HG03442 (cell line): ENCODE results near the gene MAP2K3.

ENCODE experiments used
- ATAC-seq: cut with Tn5 transposase; IDR thresholded peaks from one replicate; pipeline ENCODE4 v1.9.1; 2021; ENCODE audit warnings: mild to moderate bottlenecking, moderate library complexity; ENCODE audit not compliant: unreplicated experiment

The MAP2K3 gene

DNA sequence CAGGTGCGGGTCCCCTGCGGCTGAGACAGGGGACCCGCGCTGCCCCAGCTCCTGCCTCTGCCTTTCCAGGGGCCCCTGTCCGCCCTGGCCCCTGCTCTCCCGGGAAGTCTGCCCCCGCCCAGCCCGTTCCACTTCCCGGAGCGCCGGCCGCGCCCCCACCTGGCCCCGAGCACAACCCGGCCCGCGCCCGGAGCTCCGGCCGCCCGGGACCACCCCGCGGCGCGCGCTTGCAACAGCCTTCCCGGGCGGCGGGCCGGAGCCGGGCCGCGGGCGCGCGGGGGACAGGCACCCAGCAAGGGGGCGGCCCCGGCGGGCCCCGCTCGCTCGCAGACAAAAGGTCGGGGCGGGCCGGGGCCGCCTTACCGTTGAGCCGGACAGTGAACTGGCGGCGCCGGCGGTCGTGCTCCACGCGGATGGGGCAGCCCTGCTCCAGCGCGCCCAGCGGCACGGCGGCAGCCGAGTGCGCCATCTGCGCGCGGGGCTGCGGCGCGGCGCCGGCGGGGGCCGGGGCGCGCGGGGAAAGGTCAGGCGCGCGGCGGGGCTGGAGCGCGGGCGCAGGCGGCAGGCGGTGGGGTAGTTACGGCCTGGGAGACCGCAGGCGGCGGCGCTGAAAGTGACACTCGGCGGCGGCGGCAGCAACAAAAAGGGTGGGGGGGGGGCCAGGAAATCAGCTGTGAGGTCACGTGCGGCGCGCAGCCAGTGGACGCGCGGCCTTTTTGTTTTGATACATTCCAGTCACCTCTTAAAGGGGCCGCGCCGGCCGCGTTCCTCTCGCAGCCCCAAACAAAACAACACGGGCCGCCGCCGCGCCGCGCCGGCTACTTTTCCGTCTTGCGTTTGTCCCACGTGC, 31.5 kb upstream of the MAP2K3 start, which contains the start of gene NATD1:
Gene NATD1, minus strand, starts transcription at position 615 of the 850 bp plus-strand sequence. Its CDS starts 146 bp downstream, at position 469.
- ATAC-seq: peak; percentile 61

DNA sequence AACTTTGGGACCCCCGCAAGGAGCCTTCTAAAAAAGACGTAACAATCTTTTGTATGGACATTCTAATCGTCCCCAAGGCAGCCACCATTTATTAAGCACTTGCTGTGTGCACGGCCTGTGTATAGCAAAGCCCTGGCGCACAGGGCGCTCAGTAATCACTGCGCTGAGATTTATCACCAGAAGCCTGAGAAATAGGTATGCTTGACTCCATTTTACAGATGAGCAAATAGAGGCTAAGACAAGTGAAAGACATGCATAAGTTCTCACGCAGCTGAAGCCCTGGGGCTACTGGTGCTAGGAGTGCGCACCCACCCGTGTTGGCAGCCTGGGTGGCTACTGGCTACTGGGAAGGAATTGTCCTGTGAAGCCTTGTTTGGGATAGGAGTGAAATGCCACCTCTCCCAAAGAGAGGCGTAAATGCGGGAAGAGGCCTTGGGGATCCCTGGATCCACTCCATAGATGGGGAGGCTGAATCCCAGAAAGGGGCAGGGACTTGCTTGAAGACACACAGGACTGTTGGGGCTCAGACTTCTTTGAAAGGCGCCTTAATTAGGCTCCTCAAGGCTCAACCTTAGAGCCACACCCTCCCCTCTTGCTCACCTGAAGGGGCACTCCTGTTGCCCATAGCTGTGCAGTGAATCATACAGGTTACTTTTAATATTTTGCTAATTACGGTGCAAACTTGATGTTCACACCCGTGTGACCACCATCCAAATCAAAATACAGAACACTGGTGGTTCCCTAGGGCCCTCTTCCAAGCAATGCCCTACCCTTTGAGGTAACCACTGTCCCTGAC, 30.7 kb upstream of the MAP2K3 start:
- ATAC-seq: no peak

- no peak for ATAC-seq
Observed at GRCh38 chr17:21258593-21258992, 25.9 kb upstream of the MAP2K3 start.

DNA sequence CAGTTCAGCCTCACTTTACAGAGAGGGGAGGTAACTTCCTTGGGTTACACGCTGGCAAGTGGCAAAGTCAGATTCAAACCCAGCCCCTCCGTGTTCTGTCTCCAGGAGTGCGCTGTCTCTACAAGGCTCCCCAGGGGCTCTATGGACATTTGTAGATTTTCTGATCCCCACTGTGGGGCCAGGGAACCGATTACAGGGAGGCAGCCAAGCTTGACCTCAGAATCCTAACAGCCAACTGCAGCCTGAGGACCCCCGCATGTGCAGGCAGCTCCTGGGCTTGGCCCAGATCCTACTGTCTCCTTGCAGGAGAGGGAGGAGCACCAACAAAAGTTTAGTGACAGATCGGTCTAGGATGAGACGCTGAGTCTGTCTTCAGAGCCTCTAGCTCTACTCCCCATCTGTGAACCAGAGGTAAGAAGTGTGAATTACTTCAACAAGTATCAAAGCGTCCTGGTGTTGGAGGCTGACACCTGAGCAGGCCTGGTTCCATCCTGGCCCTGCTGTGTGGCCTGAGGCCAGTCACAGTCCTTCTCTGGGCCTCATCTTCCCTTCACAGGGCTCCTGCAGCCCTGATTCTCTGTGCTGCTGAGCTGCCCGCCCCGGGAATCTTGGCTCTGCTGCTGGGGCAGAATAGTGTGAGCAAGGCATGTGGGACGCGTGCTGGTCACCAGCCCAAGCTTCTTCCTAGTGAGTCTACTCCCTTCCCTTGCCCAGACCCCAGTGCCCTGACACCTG, 22.1 kb upstream of the MAP2K3 start:
- no peak for ATAC-seq

GRCh38 chr17:21263376-21263775, 21.1 kb upstream of the MAP2K3 start:
- no peak for ATAC-seq

GRCh38 chr17:21268596-21269188, 15.8 kb upstream of the MAP2K3 start:
- no peak for ATAC-seq

- no peak for ATAC-seq
Observed at GRCh38 chr17:21269394-21269793, 15.1 kb upstream of the MAP2K3 start.

- ATAC-seq: no peak
Observed at GRCh38 chr17:21271454-21272183, 12.9 kb upstream of the MAP2K3 start.

DNA sequence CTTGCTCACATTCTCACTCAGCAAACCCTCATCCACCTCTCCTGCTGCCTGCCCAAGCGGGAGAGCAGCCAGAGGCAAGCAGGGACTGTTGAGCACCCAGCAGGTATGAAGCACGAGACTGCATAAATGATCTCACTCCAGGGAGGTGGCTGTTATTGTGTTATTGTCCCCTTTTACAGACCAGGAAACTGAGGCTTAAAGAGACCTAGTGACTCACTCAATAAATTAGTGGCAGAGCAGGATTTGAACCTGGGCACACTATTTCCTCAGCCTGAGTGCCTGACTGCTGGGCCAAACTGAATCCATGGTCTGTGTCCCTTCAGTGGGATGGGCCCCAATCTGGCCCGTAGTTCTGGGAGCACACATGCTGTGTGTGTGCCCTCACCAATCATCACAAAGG, 12.3 kb upstream of the MAP2K3 start:
- no peak for ATAC-seq

- ATAC-seq: no peak
Observed at GRCh38 chr17:21272881-21273792, 11.4 kb upstream of the MAP2K3 start.

- ATAC-seq: peak; percentile 1
Observed at GRCh38 chr17:21275047-21275578, 9.4 kb upstream of the MAP2K3 start.

- peak; percentile 90 for ATAC-seq
Observed at GRCh38 chr17:21275579-21276263, 8.8 kb upstream of the MAP2K3 start.

DNA sequence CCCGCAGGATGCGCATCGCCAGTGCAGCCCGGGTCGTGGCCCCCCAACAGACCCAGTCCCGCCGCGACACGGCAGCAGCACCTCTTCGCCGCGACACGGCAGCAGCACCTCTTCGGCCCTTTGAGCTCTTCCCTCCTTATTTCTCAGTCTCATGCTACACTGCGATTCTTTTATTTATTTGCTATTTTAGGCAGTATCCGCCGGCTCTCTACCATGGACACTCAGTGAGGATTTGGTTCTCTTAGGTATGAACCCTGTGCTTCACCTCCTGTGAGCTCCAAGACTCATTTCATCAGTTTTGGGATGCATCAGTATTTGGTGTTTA, 8.3 kb upstream of the MAP2K3 start:
- no peak for ATAC-seq

- no peak for ATAC-seq
Observed at GRCh38 chr17:21277332-21277731, 7.2 kb upstream of the MAP2K3 start.

GRCh38 chr17:21278450-21279197, 5.9 kb upstream of the MAP2K3 start:
- no peak for ATAC-seq

DNA sequence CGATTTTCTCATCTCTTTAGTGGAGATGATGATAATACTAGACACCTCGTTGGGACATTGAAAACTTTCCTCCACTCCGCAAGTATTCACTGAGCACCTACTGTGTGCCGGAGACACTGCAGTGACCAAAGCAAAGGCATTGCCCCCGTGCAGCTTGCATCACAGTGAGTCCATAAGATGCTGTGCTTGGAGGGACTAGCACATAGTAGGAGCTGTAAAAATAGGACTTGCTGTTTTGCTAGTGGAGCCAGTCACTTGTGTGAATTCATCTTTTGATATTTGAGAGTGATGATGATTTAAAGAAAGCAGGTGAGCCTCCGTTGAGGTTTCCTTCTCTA, 5.3 kb upstream of the MAP2K3 start:
- no peak for ATAC-seq

GRCh38 chr17:21279582-21279981, 4.9 kb upstream of the MAP2K3 start:
- ATAC-seq: no peak

- peak; percentile 32 for ATAC-seq
Observed at GRCh38 chr17:21280081-21280518, 4.4 kb upstream of the MAP2K3 start.
